ENCODE results near the gene FYB1.

DNA sequence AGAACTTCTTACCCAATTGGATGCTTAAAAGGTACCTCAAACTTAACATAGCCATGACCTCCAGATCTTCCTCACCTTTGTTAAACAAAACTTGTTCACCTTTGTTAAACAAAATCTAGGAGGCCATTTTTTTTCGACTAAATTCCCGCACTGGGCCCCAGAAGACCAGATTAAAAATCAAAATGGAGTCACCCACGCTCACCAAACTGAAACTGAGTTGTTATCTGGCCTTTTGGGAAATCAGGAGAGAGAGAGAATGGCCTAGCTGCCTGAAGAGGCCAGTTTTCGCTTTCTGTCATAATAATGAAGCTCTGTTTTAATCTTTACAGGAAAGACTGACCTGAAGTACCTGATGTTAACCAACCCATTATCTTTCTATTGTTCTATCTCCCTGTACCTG, 69.4 kb downstream of the FYB1 start:
- TF ChIP-seq SIN3A (IDR thresholded peaks at IDR 0.05; ENCODE audit: low read depth) (no peak), REST (IDR thresholded peaks at IDR 0.05; ENCODE audit: low read depth) (no peak), POLR2AphosphoS5 (IDR thresholded peaks at IDR 0.05; ENCODE audit: low read depth, low read length) (no peak), JUND (IDR thresholded peaks at IDR 0.05) (no peak), POLR2A (IDR thresholded peaks at IDR 0.05; ENCODE audit: borderline replicate concordance, extremely low read depth, insufficient read depth, insufficient read length) (no peak), EZH2 (IDR thresholded peaks at IDR 0.05) (no peak), ELF1 (IDR thresholded peaks at IDR 0.05; ENCODE audit: borderline replicate concordance, low read depth) (no peak), EZH2phosphoT487 (IDR thresholded peaks at IDR 0.05; ENCODE audit: borderline replicate concordance) (no peak), EGR1 (IDR thresholded peaks at IDR 0.05; ENCODE audit: low read depth) (no peak), CEBPB (IDR thresholded peaks at IDR 0.05; ENCODE audit: low read depth) (no peak)
- TF ChIP-seq, protein P1, sequence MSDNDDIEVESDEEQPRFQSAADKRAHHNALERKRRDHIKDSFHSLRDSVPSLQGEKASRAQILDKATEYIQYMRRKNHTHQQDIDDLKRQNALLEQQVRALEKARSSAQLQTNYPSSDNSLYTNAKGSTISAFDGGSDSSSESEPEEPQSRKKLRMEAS (IDR thresholded peaks at IDR 0.05): no peak
- TF ChIP-seq, protein P2, sequence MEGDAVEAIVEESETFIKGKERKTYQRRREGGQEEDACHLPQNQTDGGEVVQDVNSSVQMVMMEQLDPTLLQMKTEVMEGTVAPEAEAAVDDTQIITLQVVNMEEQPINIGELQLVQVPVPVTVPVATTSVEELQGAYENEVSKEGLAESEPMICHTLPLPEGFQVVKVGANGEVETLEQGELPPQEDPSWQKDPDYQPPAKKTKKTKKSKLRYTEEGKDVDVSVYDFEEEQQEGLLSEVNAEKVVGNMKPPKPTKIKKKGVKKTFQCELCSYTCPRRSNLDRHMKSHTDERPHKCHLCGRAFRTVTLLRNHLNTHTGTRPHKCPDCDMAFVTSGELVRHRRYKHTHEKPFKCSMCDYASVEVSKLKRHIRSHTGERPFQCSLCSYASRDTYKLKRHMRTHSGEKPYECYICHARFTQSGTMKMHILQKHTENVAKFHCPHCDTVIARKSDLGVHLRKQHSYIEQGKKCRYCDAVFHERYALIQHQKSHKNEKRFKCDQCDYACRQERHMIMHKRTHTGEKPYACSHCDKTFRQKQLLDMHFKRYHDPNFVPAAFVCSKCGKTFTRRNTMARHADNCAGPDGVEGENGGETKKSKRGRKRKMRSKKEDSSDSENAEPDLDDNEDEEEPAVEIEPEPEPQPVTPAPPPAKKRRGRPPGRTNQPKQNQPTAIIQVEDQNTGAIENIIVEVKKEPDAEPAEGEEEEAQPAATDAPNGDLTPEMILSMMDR (IDR thresholded peaks at IDR 0.05 in 2 of 3, conservative IDR thresholded peaks at IDR 0.05 in 1 of 3; ENCODE audit: borderline replicate concordance in 1 of 3, insufficient read depth in 1 of 3, low read depth in 2 of 3, low read length in 2 of 3): no peak

Measured in HCT116 (cell line).